IMR-90 (cell line): ENCODE data around the gene KLF18. TPM values are rescaled to one million over a fixed set of nuclear protein-coding genes. Genes with fewer than 3 reads are reported as not detected.

ENCODE experiments used
- ATAC-seq: fragments of 200-7000 bp; cut with Tn5 transposase; 2 replicates; pipeline ENCODE4 v1.9.1; 2020; ENCODE audit warnings: low read depth, mild to moderate bottlenecking, moderate library complexity
- BruUV-seq: library from RNA; stranded (reverse); fragments of 400-500 nt; replicated peaks from 2 replicates; lab custom pipeline; 2021; lab: Mats Ljungman, UMichigan
- CTCF ChIA-PET: fragments of 300-600 bp; formaldehyde crosslinking; extraction: SDS; loops from one replicate; lab custom pipeline; 2021; ENCODE audit warnings: antibody characterized with exemption; lab: Yijun Ruan, JAX
- POLR2A ChIA-PET: fragments of 300-600 bp; sonication (Branson Sonifier 250); formaldehyde crosslinking; loops from one replicate; lab custom pipeline; 2022; ENCODE audit warnings: antibody characterized with exemption; ENCODE audit not compliant: unreplicated experiment; lab: Charles Lee
- DNase-seq: peaks from one replicate; pipeline ENCODE4 v3.0.0; 2013
- H2AFZ ChIP-seq: replicated peaks from 2 replicates; pipeline ENCODE3; 2013; ENCODE audit warnings: low read length, mild to moderate bottlenecking; ENCODE audit not compliant: poor library complexity
- H2AK5ac ChIP-seq: 2 replicates; pipeline ENCODE4 v1.6.1; 2013; ENCODE audit warnings: low read depth, low read length, inconsistent platforms
- H2AK9ac ChIP-seq: replicated peaks from 2 replicates; pipeline ENCODE3; 2013; ENCODE audit warnings: mild to moderate bottlenecking, low read depth, low read length, moderate library complexity; ENCODE audit not compliant: poor library complexity
- H2BK120ac ChIP-seq: 2 replicates; pipeline ENCODE4 v1.6.1; 2013; ENCODE audit warnings: low read depth, low read length, inconsistent platforms
- H2BK15ac ChIP-seq: 3 replicates; pipeline ENCODE4 v1.6.1; 2013; ENCODE audit warnings: low read depth, low read length, inconsistent platforms
- H2BK20ac ChIP-seq: 2 replicates; pipeline ENCODE4 v1.6.1; 2013; ENCODE audit warnings: low read depth, mild to moderate bottlenecking, inconsistent platforms, low read length, moderate library complexity
- H2BK5ac ChIP-seq: 2 replicates; pipeline ENCODE4 v1.6.1; 2013; ENCODE audit warnings: mild to moderate bottlenecking, low read depth, low read length, inconsistent platforms; ENCODE audit not compliant: poor library complexity, severe bottlenecking
- H3K14ac ChIP-seq: replicated peaks from 2 replicates; pipeline ENCODE4 v1.6.1; 2013; ENCODE audit warnings: low read depth, low read length, inconsistent platforms
- H3K18ac ChIP-seq: 2 replicates; pipeline ENCODE4 v1.6.1; 2013; ENCODE audit warnings: low read depth, low read length, control low read depth
- H3K23ac ChIP-seq: 2 replicates; pipeline ENCODE4 v1.6.1; 2013; ENCODE audit warnings: low read depth, low read length, inconsistent platforms
- H3K27ac ChIP-seq: 2 replicates; pipeline ENCODE4 v1.5.1; 2013; ENCODE audit warnings: mild to moderate bottlenecking, control low read depth, low read length; ENCODE audit not compliant: insufficient read depth
- H3K27me3 ChIP-seq: 2 replicates; pipeline ENCODE4 v1.6.1; 2013; ENCODE audit warnings: low read length; ENCODE audit not compliant: control insufficient read depth, insufficient read depth
- H3K36me3 ChIP-seq: 2 replicates; pipeline ENCODE4 v1.6.1; 2013; ENCODE audit warnings: low read length, mixed read lengths; ENCODE audit not compliant: control insufficient read depth, insufficient read depth
- H3K4ac ChIP-seq: 2 replicates; pipeline ENCODE4 v1.6.1; 2013; ENCODE audit warnings: low read depth, low read length, inconsistent platforms
- H3K4me1 ChIP-seq: 2 replicates; pipeline ENCODE4 v1.6.1; 2013; ENCODE audit warnings: low read length, mixed read lengths; ENCODE audit not compliant: control insufficient read depth, insufficient read depth
- H3K4me2 ChIP-seq: 2 replicates; pipeline ENCODE4 v1.6.1; 2013; ENCODE audit warnings: low read depth, mild to moderate bottlenecking, control low read depth, low read length, moderate library complexity
- H3K4me3 ChIP-seq: 2 replicates; pipeline ENCODE4 v1.5.1; 2013; ENCODE audit warnings: low read depth, mild to moderate bottlenecking, control low read depth, low read length, moderate library complexity; ENCODE audit not compliant: insufficient read depth
- H3K56ac ChIP-seq: 2 replicates; pipeline ENCODE4 v1.6.1; 2013; ENCODE audit warnings: low read length, inconsistent platforms; ENCODE audit not compliant: insufficient read depth; ENCODE audit errors: extremely low read depth
- H3K79me1 ChIP-seq, 2 experiments: 2 replicates each; pipeline ENCODE4 v1.6.1; 2013; ENCODE audit warnings: low read length in 2 of 2, inconsistent platforms in 1 of 2, low read depth in 1 of 2
- H3K9ac ChIP-seq: 2 replicates; pipeline ENCODE4 v1.6.1; 2013; ENCODE audit warnings: low read depth, low read length, control low read depth
- H3K9me1 ChIP-seq: 2 replicates; pipeline ENCODE4 v1.6.1; 2013; ENCODE audit warnings: low read length, inconsistent platforms; ENCODE audit not compliant: insufficient read depth
- H3K9me3 ChIP-seq: 2 replicates; pipeline ENCODE4 v1.6.1; 2013; ENCODE audit warnings: low read length; ENCODE audit not compliant: control insufficient read depth, insufficient read depth
- H4K20me1 ChIP-seq: 2 replicates; pipeline ENCODE4 v1.6.1; 2013; ENCODE audit warnings: low read length, inconsistent platforms; ENCODE audit not compliant: insufficient read depth
- H4K5ac ChIP-seq: 2 replicates; pipeline ENCODE4 v1.6.1; 2013; ENCODE audit warnings: mild to moderate bottlenecking, low read depth, low read length, control low read depth
- H4K8ac ChIP-seq, 2 experiments: 2 replicates each; pipeline ENCODE4 v1.6.1; 2013; ENCODE audit warnings: low read depth in 2 of 2, low read length in 2 of 2, control low read depth in 1 of 2, inconsistent platforms in 1 of 2
- H4K91ac ChIP-seq: 2 replicates; pipeline ENCODE4 v1.6.1; 2013; ENCODE audit warnings: low read depth, low read length, inconsistent platforms; ENCODE audit not compliant: insufficient read depth
- BHLHE40 ChIP-seq: fragments of 150-350 bp; IDR thresholded peaks from 2 replicates; pipeline ENCODE4 v1.6.1; 2016; ENCODE audit warnings: mild to moderate bottlenecking, low read depth, low read length
- CEBPB ChIP-seq: IDR thresholded peaks from 2 replicates; pipeline ENCODE4 v1.6.1; 2012; ENCODE audit warnings: low read depth, low read length, improper control_type of control experiment
- CHD1 ChIP-seq: IDR thresholded peaks from 2 replicates; pipeline ENCODE4 v1.6.1; 2012; ENCODE audit warnings: low read depth, low read length, improper control_type of control experiment
- CTCF ChIP-seq: conservative IDR thresholded peaks from 2 replicates; pipeline ENCODE4 v1.5.1; 2012; ENCODE audit warnings: mild to moderate bottlenecking, low read depth, low read length, improper control_type of control experiment
- FOS ChIP-seq: fragments of 150-350 bp; IDR thresholded peaks from 2 replicates; pipeline ENCODE4 v1.6.1; 2016; ENCODE audit warnings: low read depth, low read length
- MAFK ChIP-seq: IDR thresholded peaks from 2 replicates; pipeline ENCODE4 v1.6.1; 2012; ENCODE audit warnings: low read depth, low read length, improper control_type of control experiment
- MAZ ChIP-seq: IDR thresholded peaks from 2 replicates; pipeline ENCODE4 v1.6.1; 2012; ENCODE audit warnings: low read depth, mild to moderate bottlenecking, low read length, improper control_type of control experiment, moderate library complexity, borderline replicate concordance
- MXI1 ChIP-seq: IDR thresholded peaks from 2 replicates; pipeline ENCODE4 v1.6.1; 2012; ENCODE audit warnings: low read depth, mild to moderate bottlenecking, low read length, moderate library complexity, borderline replicate concordance
- NFE2L2 ChIP-seq: fragments of 150-350 bp; IDR thresholded peaks from 2 replicates; pipeline ENCODE4 v1.6.1; 2016; ENCODE audit warnings: low read depth, mild to moderate bottlenecking, low read length
- POLR2A ChIP-seq: IDR thresholded peaks from 2 replicates; pipeline ENCODE4 v1.6.1; 2012; ENCODE audit warnings: mild to moderate bottlenecking, low read depth, low read length
- RAD21 ChIP-seq: IDR thresholded peaks from 2 replicates; pipeline ENCODE4 v1.6.1; 2012; ENCODE audit warnings: low read length, improper control_type of control experiment
- RCOR1 ChIP-seq: IDR thresholded peaks from 2 replicates; pipeline ENCODE4 v1.6.1; 2012; ENCODE audit warnings: mild to moderate bottlenecking, low read length, improper control_type of control experiment; ENCODE audit not compliant: insufficient replicate concordance
- RFX5 ChIP-seq: IDR thresholded peaks from 2 replicates; pipeline ENCODE4 v1.8.0; 2012; ENCODE audit warnings: low read depth, mild to moderate bottlenecking, low read length, moderate library complexity
- SMC3 ChIP-seq: fragments of 150-350 bp; IDR thresholded peaks from 2 replicates; pipeline ENCODE4 v1.6.1; 2016; ENCODE audit warnings: low read depth, mild to moderate bottlenecking, antibody characterized with exemption, low read length, moderate library complexity
- WGBS, 2 experiments: methylation state at CpG; one replicate each; pipeline versions ENCODE4 v1.1.5 to v1.1.7; 2013; ENCODE audit warnings: missing lambda C conversion rate in 2 of 2; ENCODE audit not compliant: insufficient read length in 1 of 2; ENCODE audit errors: extremely low coverage in 2 of 2; 5-methylcytosine and 5-hydroxymethylcytosine counted together
- dilution Hi-C: fragments of 300-500 bp; cut with HindIII; formaldehyde crosslinking; loops from one replicate; pipeline ENCODE4 v1.14.3; 2018; ENCODE audit warnings: low sequenced_read_pairs; ENCODE audit not compliant: unreplicated experiment
- in situ Hi-C: fragments of 300-500 bp; cut with MboI; formaldehyde crosslinking; loops from 3 replicates; pipeline ENCODE4 v1.14.3; 2019; ENCODE audit warnings: low sequenced_read_pairs, inconsistent platforms, mixed read lengths
- intact Hi-C: fragments of 100-400 bp; cut with micrococcal nuclease; formaldehyde crosslinking; loops from 2 replicates; pipeline ENCODE4 v1.10.0; 2022
- polyA plus RNA-seq, 3 experiments: library from polyadenylated mRNA; depleted of rRNA; stranded (reverse); fragments of >200 nt; gene quantifications; 2 replicates each; pipeline ENCODE4 v1.2.3, GENCODE V29; 2012; ENCODE audit warnings: low replicate concordance in 1 of 3
- total RNA-seq: library from RNA; depleted of rRNA; stranded (reverse); fragments of >200 nt; gene quantifications from 2 replicates; pipeline ENCODE4 v1.2.3, GENCODE V29; 2012
- TF ChIP-seq, protein P1 (sequence below): fragments of 150-350 bp; IDR thresholded peaks from 2 replicates; pipeline ENCODE4 v1.6.1; 2017; ENCODE audit warnings: mild to moderate bottlenecking, antibody characterized with exemption, low read length, low read depth
- TF ChIP-seq, protein P2 (sequence below): fragments of 150-350 bp; IDR thresholded peaks from 2 replicates; pipeline ENCODE4 v1.6.1; 2016; ENCODE audit warnings: low read depth, mild to moderate bottlenecking, low read length, moderate library complexity, borderline replicate concordance

KLF18 gene
- total and polyA plus RNA-seq, 2 of the 4 experiments (the other 2 are of a cell fraction), result not detected

GRCh38 chr1:44157903-44158302 is 16.5 kb upstream of the KLF18 start:
- intact Hi-C loops (no loop called here), in situ Hi-C loops (no loop called here), dilution Hi-C loops (no loop called here)
- CTCF ChIA-PET, result no interaction called here
- Histone ChIP-seq H3K36me3 (no peaks in the 10 kb centered on the region), H3K27ac (no peak overlapping the region), H2AFZ (no peak overlapping the region), H3K4me1 (no peaks in the 10 kb centered on the region), H3K9ac (no peak overlapping the region), H3K27me3 (no peaks in the 10 kb centered on the region), H3K23ac (no peak overlapping the region), H3K9me3 (no peaks in the 10 kb centered on the region), H2BK5ac (no peak overlapping the region), H3K56ac (no peak overlapping the region), H3K79me1 (no peaks in the 10 kb centered on the region), H3K4me2 (no peak overlapping the region), H3K4me3 (no peak overlapping the region), H3K18ac (no peak overlapping the region), H4K20me1 (no peaks in the 10 kb centered on the region), H4K91ac (no peak overlapping the region), H2BK120ac (no peak overlapping the region), H3K9me1 (no peaks in the 10 kb centered on the region), H2BK15ac (no peak overlapping the region), H2AK9ac (no peak overlapping the region), H2AK5ac (no peak overlapping the region), H2BK20ac (no peak overlapping the region), H4K5ac (no peak overlapping the region), H4K8ac (no peak overlapping the region), H3K4ac (no peak overlapping the region), H3K14ac (no peak overlapping the region)
- TF ChIP-seq MXI1 (no peak), CHD1 (no peak), RCOR1 (no peak), CTCF (no peak), POLR2A (no peak), RAD21 (no peak), SMC3 (no peak), FOS (no peak), RFX5 (no peak), BHLHE40 (no peak), NFE2L2 (no peak), MAFK (no peak), MAZ (no peak), CEBPB (no peak)
- TF ChIP-seq, protein P1, sequence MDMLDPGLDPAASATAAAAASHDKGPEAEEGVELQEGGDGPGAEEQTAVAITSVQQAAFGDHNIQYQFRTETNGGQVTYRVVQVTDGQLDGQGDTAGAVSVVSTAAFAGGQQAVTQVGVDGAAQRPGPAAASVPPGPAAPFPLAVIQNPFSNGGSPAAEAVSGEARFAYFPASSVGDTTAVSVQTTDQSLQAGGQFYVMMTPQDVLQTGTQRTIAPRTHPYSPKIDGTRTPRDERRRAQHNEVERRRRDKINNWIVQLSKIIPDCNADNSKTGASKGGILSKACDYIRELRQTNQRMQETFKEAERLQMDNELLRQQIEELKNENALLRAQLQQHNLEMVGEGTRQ, result no peak
- TF ChIP-seq, protein P2, sequence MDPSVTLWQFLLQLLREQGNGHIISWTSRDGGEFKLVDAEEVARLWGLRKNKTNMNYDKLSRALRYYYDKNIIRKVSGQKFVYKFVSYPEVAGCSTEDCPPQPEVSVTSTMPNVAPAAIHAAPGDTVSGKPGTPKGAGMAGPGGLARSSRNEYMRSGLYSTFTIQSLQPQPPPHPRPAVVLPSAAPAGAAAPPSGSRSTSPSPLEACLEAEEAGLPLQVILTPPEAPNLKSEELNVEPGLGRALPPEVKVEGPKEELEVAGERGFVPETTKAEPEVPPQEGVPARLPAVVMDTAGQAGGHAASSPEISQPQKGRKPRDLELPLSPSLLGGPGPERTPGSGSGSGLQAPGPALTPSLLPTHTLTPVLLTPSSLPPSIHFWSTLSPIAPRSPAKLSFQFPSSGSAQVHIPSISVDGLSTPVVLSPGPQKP, result no peak
- no peak for DNase-seq
- ATAC-seq, result no peak
- WGBS, 2 experiments, result no CpG with 5 or more reads among the region's 1 CpG
- POLR2A ChIA-PET, result no interaction called here
- no TSS peak for BruUV-seq
